Stimulated activated CD4-positive, alpha-beta T cell treated with anti-CD3 and anti-CD28 coated beads, Interleukin-4, amount 100 ng/mL, for 4 hours (primary cell): ENCODE measurements around the gene USP7.

ENCODE experiments used
- DNase-seq, 2 experiments: peaks; one replicate each; pipeline ENCODE4 v3.0.0-alpha.2; 2020

The USP7 gene

DNA sequence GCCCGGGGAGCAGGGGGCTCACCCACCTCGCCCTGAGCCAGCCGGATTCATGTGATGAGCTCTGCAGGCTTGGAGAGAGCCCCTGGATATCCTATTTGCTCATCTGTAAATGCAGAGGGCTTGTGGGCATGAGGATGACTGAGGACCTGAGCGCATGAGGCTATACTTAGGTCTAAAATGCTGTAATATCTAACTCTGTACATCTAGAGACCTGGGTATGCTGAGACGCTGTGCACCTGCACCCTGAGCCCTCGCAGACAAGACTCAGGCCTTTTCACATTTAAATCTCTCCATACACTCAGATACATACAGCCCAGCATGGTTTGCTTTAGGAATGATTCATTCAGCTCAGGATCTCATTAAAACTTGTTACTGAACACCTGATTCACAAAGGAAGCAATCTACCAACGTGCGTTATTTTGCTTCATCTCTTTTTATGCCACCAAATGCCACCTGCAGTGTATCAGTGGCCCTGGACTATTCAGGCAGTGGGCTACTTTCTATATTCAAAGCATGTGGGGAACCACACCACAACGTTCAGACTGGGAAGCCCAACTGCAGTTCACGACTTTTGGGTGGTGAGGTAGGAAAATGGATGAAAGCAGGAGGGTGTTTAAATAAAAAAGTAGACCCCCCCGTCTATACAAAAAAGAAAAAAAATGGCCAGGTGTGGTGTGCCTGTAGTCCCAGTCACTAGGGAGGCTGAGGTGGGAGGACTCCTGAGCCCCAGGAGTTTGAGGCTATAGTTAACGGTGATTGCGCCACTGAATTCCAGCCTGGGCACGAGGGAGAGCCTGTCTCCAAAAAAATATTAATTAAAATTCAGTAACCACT is 12.0 kb downstream of the USP7 start:
- DNase-seq, result no peak

- DNase-seq, result no peak
Observed at GRCh38 chr16:8950580-8951077, 13.1 kb downstream of the USP7 start.

- no peak for DNase-seq
Observed at GRCh38 chr16:8949536-8950418, 13.9 kb downstream of the USP7 start.

- no peak for DNase-seq
Observed at GRCh38 chr16:8948831-8949230, 14.9 kb downstream of the USP7 start.

GRCh38 chr16:8948069-8948593 is 15.6 kb downstream of the USP7 start:
- DNase-seq, result no peak

- no peak for DNase-seq
Observed at GRCh38 chr16:8946544-8946943, 17.2 kb downstream of the USP7 start.

DNA sequence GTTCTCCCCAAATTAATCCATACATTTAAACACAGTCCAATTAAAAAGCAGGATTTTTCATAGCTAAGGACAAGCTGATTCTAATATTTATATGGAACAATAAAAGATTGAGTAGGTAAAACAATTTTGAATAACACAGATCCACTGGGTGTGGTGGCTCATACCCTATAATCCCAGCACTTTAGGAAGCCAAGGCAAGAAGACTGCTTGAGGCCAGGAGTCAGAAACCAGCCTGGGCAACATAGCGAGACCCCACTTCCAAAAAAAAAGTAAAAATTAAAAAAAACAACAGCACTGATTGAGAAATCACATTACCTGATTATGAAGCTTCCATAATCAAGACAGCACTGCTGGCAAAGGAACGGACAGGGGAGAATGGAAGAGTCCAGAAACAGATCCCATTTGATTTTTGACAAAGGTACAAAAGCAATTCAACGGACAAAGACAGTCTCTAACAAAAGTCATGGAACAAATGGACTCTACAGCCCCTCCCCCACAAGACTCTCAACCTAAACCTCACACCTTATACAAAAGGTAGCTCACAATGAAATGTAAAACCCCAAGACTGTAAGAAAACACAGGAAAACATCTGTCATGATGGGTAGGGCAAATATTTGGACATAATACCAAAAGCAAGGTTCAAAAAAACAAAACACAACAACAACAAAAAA is 17.9 kb downstream of the USP7 start:
- no peak for DNase-seq

DNA sequence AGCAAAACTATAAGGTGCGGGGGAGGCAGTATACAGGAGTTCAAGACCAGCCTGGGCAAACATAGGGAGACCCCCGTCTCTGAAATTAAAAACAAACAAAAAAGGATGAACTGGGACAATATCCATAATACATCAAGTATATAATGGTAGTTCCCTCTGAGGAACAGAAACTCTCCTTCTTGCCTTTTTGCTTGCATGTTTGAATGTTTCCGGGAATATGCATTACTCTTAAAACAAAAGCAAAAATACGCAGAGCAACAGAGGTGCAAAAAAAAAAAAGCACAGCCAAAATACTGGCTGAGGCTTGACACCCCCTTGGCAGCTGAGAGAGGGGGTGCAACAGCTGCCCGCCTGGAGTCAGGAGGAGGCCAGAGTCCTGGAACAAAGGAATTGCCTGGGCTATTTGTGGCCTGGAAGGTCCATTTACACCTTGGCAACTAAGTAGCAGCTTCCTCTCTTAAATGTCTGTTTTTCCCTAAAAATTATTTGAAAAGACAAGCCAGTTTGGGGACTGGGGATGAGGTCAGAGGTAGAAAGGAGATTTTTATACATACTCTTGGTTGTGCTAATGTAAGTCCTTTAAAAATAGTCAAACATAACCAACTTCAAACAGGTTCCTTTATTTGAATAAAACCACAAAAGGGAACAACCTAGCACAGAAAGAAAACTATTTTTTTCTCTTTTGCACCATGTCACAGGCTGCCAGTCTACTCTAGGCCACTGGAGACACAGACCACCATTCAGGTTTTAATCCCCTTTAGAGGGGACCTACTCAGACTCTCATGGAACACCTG is 19.5 kb downstream of the USP7 start:
- DNase-seq, result no peak

GRCh38 chr16:8943001-8943763 is 20.5 kb downstream of the USP7 start:
- DNase-seq, result no peak

DNA sequence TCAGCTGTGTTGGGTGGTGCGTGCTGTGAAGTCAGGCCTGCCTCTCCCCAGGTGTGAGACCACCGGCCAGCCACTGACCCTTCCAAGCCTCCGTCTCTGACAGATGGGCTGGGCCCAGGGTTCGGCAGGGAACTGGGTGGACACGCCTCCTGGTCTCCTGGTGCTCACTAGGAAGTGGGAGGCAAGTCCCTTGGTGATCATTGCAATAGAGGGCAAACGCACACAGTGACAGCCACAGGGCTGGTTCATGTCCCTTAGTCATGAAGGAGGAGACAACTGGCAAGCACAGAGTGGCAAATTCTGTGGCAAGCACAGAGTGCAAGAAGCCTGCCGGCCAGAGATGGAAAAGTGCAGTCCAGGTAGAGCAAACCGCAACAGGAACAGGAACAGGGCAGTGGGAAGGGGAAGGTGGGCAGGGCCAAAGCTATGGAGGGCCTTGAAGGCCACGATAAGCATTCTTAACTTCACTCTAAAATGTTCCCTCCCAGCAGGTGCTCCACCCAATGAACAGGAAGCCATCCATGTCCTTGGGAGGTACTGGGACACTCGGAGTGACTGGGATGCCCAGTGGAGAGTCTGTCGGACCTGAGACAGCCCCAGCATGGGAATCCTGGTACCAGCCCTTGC is 21.9 kb downstream of the USP7 start:
- no peak for DNase-seq

- DNase-seq, result no peak
Observed at GRCh38 chr16:8937803-8938202, 25.9 kb downstream of the USP7 start.

GRCh38 chr16:8936421-8936820 is 27.3 kb downstream of the USP7 start:
- peak; percentile 71 to 80 for DNase-seq

DNA sequence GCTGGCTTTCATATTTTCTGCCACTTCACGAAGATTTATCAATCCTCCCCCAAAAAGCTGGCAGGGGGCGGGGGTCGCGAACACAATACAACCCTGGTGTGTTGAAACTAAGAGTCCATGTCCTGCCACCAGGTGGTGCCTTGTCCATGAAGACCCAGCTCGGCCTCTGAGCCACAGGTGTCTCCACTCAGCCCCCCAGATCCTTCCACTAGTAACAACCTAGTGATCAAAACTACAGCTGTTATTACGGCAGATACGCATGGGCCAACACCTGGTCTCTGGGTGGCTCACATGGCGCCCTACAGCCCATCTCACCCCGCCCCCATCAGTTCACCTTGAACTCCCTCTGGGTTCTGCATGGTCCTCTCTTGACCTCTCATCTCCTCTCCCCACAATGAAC is 27.7 kb downstream of the USP7 start:
- no peak for DNase-seq

- DNase-seq, result no peak
Observed at GRCh38 chr16:8934601-8935000, 29.1 kb downstream of the USP7 start.

- DNase-seq, result peak; percentile 14 to 44
Observed at GRCh38 chr16:8931859-8932258, 31.8 kb downstream of the USP7 start.

DNA sequence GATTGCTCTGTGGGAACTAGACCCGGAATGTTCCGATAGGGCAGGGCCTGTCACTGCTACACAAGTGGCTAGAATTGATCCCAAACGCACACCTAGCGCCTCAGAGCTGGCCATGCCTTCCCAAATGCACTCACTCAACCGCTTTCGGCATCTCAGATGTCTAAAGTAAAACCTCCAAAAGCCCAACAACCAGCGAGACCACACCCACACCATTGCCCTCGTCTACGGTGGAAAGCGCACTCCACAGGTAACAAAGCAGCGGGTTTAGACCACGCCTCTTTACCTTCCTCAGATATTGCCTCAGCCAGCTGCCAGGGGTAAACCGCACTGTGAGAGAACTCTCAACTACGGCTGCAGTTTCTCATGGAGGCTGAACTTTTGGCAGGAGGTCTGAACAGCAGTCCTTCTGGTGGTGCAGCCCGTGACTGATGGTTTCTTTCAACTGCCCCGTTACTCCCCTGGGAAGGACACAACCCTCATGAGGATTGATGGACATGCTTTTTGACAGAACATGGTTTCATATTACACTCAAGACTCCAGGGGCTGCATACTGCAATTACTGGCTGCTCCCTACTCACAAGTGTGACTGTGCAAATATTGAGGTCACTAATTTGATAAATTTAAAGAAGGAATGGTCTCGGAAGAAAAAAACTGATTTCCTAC is 34.5 kb downstream of the USP7 start:
- no peak for DNase-seq

GRCh38 chr16:8928467-8928957 is 35.2 kb downstream of the USP7 start:
- DNase-seq, result peak in 1 of 2 experiments; percentile 6

GRCh38 chr16:8926827-8927226 is 36.9 kb downstream of the USP7 start:
- no peak for DNase-seq

GRCh38 chr16:8925455-8925854 is 38.3 kb downstream of the USP7 start:
- no peak for DNase-seq

- no peak for DNase-seq
Observed at GRCh38 chr16:8924214-8924613, 39.5 kb downstream of the USP7 start.
